Measurements from ENCODE around the gene REPIN1. TPM values are rescaled to one million over a fixed set of nuclear protein-coding genes. Genes with fewer than 3 reads are reported as not detected.
A peak's percentile ranks its signal among the peaks of the same experiment; 100 is the strongest.

The REPIN1 gene
- total and polyA plus RNA-seq, 9 of the 15 experiments (the other 6 are each of a cell fraction or from before 2014, with no cell fraction given): 8.1 to 283 (median 94.3) TPM

DNA sequence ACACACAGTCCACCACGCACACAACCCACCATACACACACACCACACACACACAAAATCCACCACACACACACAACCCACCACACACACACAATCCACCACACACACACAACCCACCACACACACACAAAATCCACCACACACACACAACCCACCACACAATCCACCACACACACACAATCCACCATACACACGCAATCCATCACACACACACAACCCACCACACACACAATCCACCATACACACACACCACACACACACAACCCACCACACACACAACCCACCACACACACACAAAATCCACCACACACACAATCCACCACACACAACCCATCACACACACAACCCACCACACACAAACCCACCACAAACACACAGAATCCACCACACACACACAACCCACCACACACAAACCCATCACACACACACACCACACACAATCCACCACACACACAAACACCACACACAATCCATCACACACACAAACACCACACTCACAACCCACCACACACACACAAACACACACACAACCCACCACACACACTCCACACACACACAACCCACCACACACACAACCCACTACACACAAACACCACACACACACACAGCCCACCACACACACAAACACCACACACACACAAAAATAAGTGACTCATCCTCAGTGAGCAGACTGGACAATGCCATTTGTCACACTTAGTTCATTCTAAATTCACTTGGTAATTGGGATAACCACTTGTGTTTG lies 8.8 kb upstream of the REPIN1 start (continued):
- TF ChIP-seq HDAC6 (IDR thresholded peaks at IDR 0.05; ENCODE audit: low read depth, low read length): peak; percentile 72; the same call in 1 of the 2 replicates
- TF ChIP-seq JUN (IDR thresholded peaks at IDR 0.05; ENCODE audit: borderline replicate concordance, low read depth, low read length): no peak
- 0 out of 2 replicates have a peak, but pooled peaks have one; percentile 9 for TF ChIP-seq JUN (CRISPR knock-in tag; IDR thresholded peaks at IDR 0.05; ENCODE audit: borderline replicate concordance)
- no peak for TF ChIP-seq YBX1 (IDR thresholded peaks at IDR 0.05)
- no peak for TF ChIP-seq ZBTB7A (IDR thresholded peaks at IDR 0.05; ENCODE audit: borderline replicate concordance, control insufficient read depth, low read depth, low read length)
- TF ChIP-seq, protein P1, sequence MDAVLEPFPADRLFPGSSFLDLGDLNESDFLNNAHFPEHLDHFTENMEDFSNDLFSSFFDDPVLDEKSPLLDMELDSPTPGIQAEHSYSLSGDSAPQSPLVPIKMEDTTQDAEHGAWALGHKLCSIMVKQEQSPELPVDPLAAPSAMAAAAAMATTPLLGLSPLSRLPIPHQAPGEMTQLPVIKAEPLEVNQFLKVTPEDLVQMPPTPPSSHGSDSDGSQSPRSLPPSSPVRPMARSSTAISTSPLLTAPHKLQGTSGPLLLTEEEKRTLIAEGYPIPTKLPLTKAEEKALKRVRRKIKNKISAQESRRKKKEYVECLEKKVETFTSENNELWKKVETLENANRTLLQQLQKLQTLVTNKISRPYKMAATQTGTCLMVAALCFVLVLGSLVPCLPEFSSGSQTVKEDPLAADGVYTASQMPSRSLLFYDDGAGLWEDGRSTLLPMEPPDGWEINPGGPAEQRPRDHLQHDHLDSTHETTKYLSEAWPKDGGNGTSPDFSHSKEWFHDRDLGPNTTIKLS (IDR thresholded peaks at IDR 0.05; ENCODE audit: borderline replicate concordance, low read depth): no peak
- TF ChIP-seq CREBBP (IDR thresholded peaks at IDR 0.05; ENCODE audit: low read depth, low read length): peak; percentile 60
- TF ChIP-seq ZSCAN29 (IDR thresholded peaks at IDR 0.05): no peak
- no peak for TF ChIP-seq NRF1 (conservative IDR thresholded peaks at IDR 0.05 in 1 of 2, IDR thresholded peaks at IDR 0.05 in 1 of 2)
- TF ChIP-seq ATF1 (CRISPR knock-in tag; IDR thresholded peaks at IDR 0.05): no peak
- TF ChIP-seq ATF1 (tag; IDR thresholded peaks at IDR 0.05): no peak
- no peak for TF ChIP-seq HNRNPUL1 (IDR thresholded peaks at IDR 0.05; ENCODE audit: low read length)
- TF ChIP-seq, protein P2, sequence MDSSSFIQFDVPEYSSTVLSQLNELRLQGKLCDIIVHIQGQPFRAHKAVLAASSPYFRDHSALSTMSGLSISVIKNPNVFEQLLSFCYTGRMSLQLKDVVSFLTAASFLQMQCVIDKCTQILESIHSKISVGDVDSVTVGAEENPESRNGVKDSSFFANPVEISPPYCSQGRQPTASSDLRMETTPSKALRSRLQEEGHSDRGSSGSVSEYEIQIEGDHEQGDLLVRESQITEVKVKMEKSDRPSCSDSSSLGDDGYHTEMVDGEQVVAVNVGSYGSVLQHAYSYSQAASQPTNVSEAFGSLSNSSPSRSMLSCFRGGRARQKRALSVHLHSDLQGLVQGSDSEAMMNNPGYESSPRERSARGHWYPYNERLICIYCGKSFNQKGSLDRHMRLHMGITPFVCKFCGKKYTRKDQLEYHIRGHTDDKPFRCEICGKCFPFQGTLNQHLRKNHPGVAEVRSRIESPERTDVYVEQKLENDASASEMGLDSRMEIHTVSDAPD (CRISPR knock-in tag; IDR thresholded peaks at IDR 0.05): no peak
- TF ChIP-seq FOXJ3 (CRISPR knock-in tag; IDR thresholded peaks at IDR 0.05): no peak
- no peak for TF ChIP-seq ZNF121 (CRISPR knock-in tag; conservative IDR thresholded peaks at IDR 0.05)
- no peak for TF ChIP-seq NR0B1 (IDR thresholded peaks at IDR 0.05; ENCODE audit: partially characterized antibody)
- TF ChIP-seq ZFP36 (IDR thresholded peaks at IDR 0.05; ENCODE audit: low read depth, low read length, partially characterized antibody): no peak
- TF ChIP-seq NCOA4 (IDR thresholded peaks at IDR 0.05; ENCODE audit: partially characterized antibody): no peak
- TF ChIP-seq NR4A1 (CRISPR knock-in tag; IDR thresholded peaks at IDR 0.05): no peak
- no peak for TF ChIP-seq NR4A1 (tag; IDR thresholded peaks at IDR 0.05)
- TF ChIP-seq PHF20 (IDR thresholded peaks at IDR 0.05; ENCODE audit: partially characterized antibody): peak; percentile 91
- no peak for TF ChIP-seq HIVEP1 (CRISPR knock-in tag; IDR thresholded peaks at IDR 0.05)
- TF ChIP-seq HNRNPH1 (optimal IDR thresholded peaks at IDR 0.05; ENCODE audit: low read depth, low read length): no peak
- TF ChIP-seq HMBOX1 (IDR thresholded peaks at IDR 0.05): no peak
- peak; percentile 57; the same call in 1 of the 2 replicates for TF ChIP-seq SMARCE1 (IDR thresholded peaks at IDR 0.05)
- TF ChIP-seq TEAD1 (CRISPR knock-in tag; IDR thresholded peaks at IDR 0.05): no peak

All from K562 (cell line).